Common myeloid progenitor, CD34-positive (primary cell): ENCODE measurements around the gene PPP4R1.

Experiments
- CTCF ChIA-PET: fragments of 350-600 bp; sonication (Branson Sonifier 250); formaldehyde crosslinking; loops from one replicate; lab custom pipeline; 2021; ENCODE audit warnings: antibody characterized with exemption; lab: Charles Lee
- POLR2A ChIA-PET: fragments of 350-600 bp; sonication (Branson Sonifier 250); formaldehyde crosslinking; loops from one replicate; lab custom pipeline; 2021; ENCODE audit warnings: antibody characterized with exemption; lab: Charles Lee
- DNase-seq, 3 donors: peaks; one replicate each; pipeline versions ENCODE4 v3.0.0 to v3.0.0-alpha.2; 2013
- H3K27ac ChIP-seq, 2 experiments: 1 replicate in 1 of 2; 2 replicates in 1 of 2; pipeline ENCODE4 v1.7.0; 2013; ENCODE audit warnings: inconsistent platforms in 2 of 2, low read length in 2 of 2, mild to moderate bottlenecking in 2 of 2, low read depth in 1 of 2, moderate library complexity in 1 of 2; ENCODE audit not compliant: severe bottlenecking in 2 of 2, insufficient read depth in 1 of 2, poor library complexity in 1 of 2
- H3K27me3 ChIP-seq, 5 experiments: replicated peaks in 2 of 5; 1 replicate in 3 of 5; 2 replicates in 2 of 5; pipeline versions ENCODE4 v1.6.1 to v1.7.0; 2013; ENCODE audit warnings: low read length in 4 of 5, mild to moderate bottlenecking in 2 of 5, moderate library complexity in 2 of 5, inconsistent platforms in 1 of 5; ENCODE audit not compliant: insufficient read depth in 5 of 5, control insufficient read depth in 4 of 5
- H3K36me3 ChIP-seq, 4 experiments: 1 replicate in 2 of 4; 2 replicates in 2 of 4; pipeline versions ENCODE4 v1.6.1 to v1.7.0; 2013; ENCODE audit warnings: low read length in 3 of 4, control low read depth in 1 of 4, mild to moderate bottlenecking in 1 of 4; ENCODE audit not compliant: control insufficient read depth in 4 of 4, insufficient read depth in 4 of 4
- H3K4me1 ChIP-seq, 4 experiments: 1 replicate in 3 of 4; 2 replicates in 1 of 4; pipeline versions ENCODE4 v1.6.1 to v1.7.1; 2013; ENCODE audit warnings: low read length in 3 of 4, mild to moderate bottlenecking in 3 of 4, control low read depth in 1 of 4, inconsistent platforms in 1 of 4, moderate library complexity in 1 of 4; ENCODE audit not compliant: control insufficient read depth in 4 of 4, insufficient read depth in 4 of 4; ENCODE audit errors: control extremely low read depth in 1 of 4
- H3K4me3 ChIP-seq, 7 experiments: 1 replicate in 4 of 7; 2 replicates in 3 of 7; pipeline versions ENCODE4 v1.5.1 to v1.7.0; 2013; ENCODE audit warnings: mild to moderate bottlenecking in 7 of 7, low read length in 6 of 7, moderate library complexity in 6 of 7, inconsistent platforms in 2 of 7, low read depth in 2 of 7, control low read depth in 1 of 7; ENCODE audit not compliant: insufficient read depth in 4 of 7, control insufficient read depth in 1 of 7; ENCODE audit errors: extremely low read depth in 1 of 7
- H3K9me3 ChIP-seq, 5 experiments: 1 replicate in 4 of 5; 2 replicates in 1 of 5; pipeline versions ENCODE4 v1.6.1 to v1.7.1; 2013; ENCODE audit warnings: low read length in 4 of 5, mild to moderate bottlenecking in 2 of 5, inconsistent platforms in 1 of 5, low read depth in 1 of 5, moderate library complexity in 1 of 5; ENCODE audit not compliant: control insufficient read depth in 4 of 5, insufficient read depth in 2 of 5; ENCODE audit errors: control extremely low read depth in 1 of 5
- WGBS: methylation state at CpG from one replicate; pipeline ENCODE4 v1.1.5; 2013; ENCODE audit not compliant: insufficient coverage; 5-methylcytosine and 5-hydroxymethylcytosine counted together

PPP4R1 gene

DNA sequence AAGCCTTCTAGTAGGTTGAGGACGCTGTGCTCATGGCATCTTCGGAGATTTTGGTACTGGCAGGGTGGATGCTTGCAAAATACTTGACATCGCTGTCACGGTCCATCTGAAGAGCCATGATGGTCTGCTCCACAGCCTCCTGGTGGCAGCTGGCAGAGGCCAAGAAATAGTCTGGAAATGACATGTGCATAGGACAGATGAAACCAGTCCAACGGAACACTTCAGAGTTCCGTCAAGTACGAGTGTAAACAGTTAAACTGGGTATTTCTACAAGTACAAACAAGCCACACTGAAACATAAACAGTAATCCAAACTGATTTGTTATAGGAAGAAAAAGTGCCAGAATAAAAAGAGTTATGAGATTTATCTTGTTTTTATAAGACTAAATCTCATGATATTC is 66.6 kb downstream of the PPP4R1 start:
- WGBS = 98% methylated on average over 4 of the region's 7 CpGs
- no peaks in the 10 kb centered on the region for H3K4me1 ChIP-seq
- no peaks in the 10 kb centered on the region for H3K27me3 ChIP-seq
- no peak overlapping the region for H3K4me3 ChIP-seq
- CTCF ChIA-PET = no interaction called here
- DNase-seq = no peak
- POLR2A ChIA-PET = no interaction called here
- peaks cover 0 to 4% (median 2%) of the 10 kb centered on the region in 5 experiments for H3K9me3 ChIP-seq
- no peak overlapping the region for H3K27ac ChIP-seq
- peaks cover 32 to 66% (median 51%) of the 10 kb centered on the region in 4 experiments for H3K36me3 ChIP-seq

DNA sequence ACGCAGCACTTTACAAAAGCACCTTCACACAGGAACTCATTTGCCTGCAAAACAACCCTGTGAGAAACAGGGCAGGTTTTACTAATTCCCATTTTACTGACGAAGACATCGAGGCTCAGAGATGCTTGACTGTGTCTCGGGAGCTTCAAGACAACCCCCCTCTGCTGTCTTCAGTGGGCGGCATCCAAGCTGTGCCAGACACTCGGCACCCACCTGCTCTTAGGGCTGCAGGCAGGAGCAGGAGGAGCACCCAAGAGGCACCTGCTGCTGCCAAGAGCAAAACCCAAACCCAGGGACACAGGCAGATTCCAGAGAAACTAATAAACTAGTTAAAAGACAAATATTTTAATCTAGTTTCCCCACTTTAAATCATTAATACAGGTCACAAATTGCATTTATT is 67.9 kb downstream of the PPP4R1 start:
- Histone ChIP-seq H3K27me3 (no peaks in the 10 kb centered on the region), H3K4me3 (no peak overlapping the region), H3K27ac (no peak overlapping the region), H3K36me3 (peaks cover 28 to 53% (median 42%) of the 10 kb centered on the region in 4 experiments), H3K9me3 (no peaks in the 10 kb centered on the region), H3K4me1 (no peaks in the 10 kb centered on the region)
- DNase-seq = no peak
- 97% methylated on average over 4 of the region's 6 CpGs for WGBS
- ChIA-PET POLR2A (no interaction called here), CTCF (no interaction called here)

DNA sequence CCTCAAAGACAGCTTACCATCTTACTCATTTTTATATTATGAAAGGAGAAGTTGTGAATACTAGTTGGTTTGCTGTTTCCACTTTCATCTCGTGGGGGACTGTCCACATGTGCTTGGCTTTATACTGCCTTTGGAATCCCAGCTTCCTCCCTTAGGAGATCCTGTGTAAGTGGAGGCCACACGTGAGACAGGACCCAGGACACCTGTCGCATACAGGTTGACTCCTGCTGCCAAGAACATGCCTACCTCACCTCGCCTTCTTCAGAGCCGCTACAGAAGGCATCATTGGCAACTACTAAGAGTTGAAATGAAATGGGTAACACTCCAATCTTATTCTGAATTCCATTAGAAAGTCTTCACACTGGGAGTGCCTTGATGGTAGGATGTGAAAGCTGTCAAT is 69.3 kb downstream of the PPP4R1 start:
- DNase-seq = no peak
- no peak overlapping the region for H3K4me3 ChIP-seq
- POLR2A ChIA-PET = no interaction called here
- H3K9me3 ChIP-seq = no peaks in the 10 kb centered on the region
- H3K27me3 ChIP-seq = no peaks in the 10 kb centered on the region
- H3K4me1 ChIP-seq = no peaks in the 10 kb centered on the region
- WGBS = 77% methylated on average over 4 of the region's 5 CpGs
- CTCF ChIA-PET = interaction anchor here (1.4 kb wide), 1 partner anchor 67 kb away, joined by 3 read pairs; no protein-coding TSS in a partner anchor
- H3K36me3 ChIP-seq = peaks cover 24 to 45% (median 36%) of the 10 kb centered on the region in 4 experiments
- no peak overlapping the region for H3K27ac ChIP-seq

DNA sequence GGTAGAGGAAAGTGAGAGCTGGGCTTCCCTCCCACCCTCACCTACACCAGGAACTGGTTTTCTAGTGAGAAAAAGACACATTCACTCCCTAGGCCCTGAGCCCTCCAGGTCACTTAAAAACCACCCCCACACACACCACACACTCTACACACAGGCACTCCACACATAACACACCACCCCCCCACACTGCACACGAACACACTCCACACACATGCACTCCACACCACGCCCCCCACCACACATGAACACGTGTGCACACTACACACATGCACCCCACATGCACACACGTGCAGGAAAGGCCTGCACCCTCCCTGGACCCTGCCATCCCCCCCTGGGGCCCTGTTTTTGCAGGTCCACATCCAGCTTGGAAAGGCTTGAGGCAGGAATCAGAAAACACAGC is 71.4 kb downstream of the PPP4R1 start:
- H3K9me3 ChIP-seq = no peaks in the 10 kb centered on the region
- H3K27me3 ChIP-seq = no peaks in the 10 kb centered on the region
- DNase-seq = no peak
- no peak overlapping the region for H3K27ac ChIP-seq
- 86% methylated on average over 2 of the region's 4 CpGs for WGBS
- H3K4me1 ChIP-seq = no peaks in the 10 kb centered on the region
- no peak overlapping the region for H3K4me3 ChIP-seq
- CTCF ChIA-PET = no interaction called here
- H3K36me3 ChIP-seq = peaks cover 16 to 47% (median 33%) of the 10 kb centered on the region in 4 experiments
- POLR2A ChIA-PET = no interaction called here

DNA sequence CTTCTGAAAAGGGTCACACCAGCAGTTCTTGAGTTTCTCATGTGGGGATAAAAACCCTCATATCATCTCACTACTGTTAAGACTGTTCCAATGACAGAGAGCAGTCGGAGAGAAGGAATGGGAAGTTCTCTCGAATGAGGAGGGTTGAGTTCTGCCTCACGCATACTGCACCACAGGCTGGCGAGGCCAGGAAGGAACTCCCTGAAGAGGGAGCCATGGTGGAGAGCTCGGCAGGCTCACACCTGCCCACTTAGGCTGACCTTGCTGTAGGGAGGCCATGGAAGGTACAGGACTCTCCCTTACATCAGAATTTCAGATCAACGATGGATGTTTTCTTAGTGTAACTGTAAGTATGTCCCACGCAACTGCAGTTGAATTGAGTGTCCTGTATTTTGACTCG is 74.4 kb downstream of the PPP4R1 start:
- POLR2A ChIA-PET = no interaction called here

DNA sequence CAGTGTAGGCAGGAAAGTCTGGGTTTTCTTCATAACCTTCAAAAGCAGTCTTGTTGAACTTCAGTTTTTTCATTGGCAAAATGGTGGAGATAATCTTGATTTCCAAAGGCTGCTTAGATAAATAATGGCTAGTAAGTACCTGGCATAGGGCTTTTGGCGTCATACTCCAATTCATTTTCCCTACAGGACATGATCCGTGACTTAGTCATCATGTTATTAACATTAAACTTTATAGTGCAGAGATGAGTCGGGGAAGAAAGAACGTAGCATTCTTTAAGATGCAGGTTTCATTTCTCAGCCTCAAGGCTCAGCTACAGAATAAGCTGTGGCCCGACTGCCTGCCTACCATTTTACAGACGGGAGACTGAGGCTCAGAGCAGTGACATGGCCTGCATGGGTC is 75.1 kb downstream of the PPP4R1 start:
- Histone ChIP-seq H3K4me1 (no peaks in the 10 kb centered on the region), H3K27me3 (no peaks in the 10 kb centered on the region), H3K4me3 (no peak overlapping the region), H3K9me3 (no peaks in the 10 kb centered on the region), H3K27ac (no peak overlapping the region), H3K36me3 (peaks cover 4 to 56% (median 34%) of the 10 kb centered on the region in 4 experiments)
- ChIA-PET CTCF (no interaction called here), POLR2A (no interaction called here)
- 100% methylated on average over 4 of the region's 6 CpGs for WGBS
- DNase-seq = no peak

More for the DNA sequence above, 74.4 kb downstream of the PPP4R1 start:
- H3K36me3 ChIP-seq = peaks cover 4 to 49% (median 30%) of the 10 kb centered on the region in 4 experiments
- H3K9me3 ChIP-seq = no peaks in the 10 kb centered on the region
- CTCF ChIA-PET = no interaction called here
- H3K4me1 ChIP-seq = no peaks in the 10 kb centered on the region
- 100% methylated on average over 6 of the region's 8 CpGs for WGBS
- no peak overlapping the region for H3K4me3 ChIP-seq
- H3K27me3 ChIP-seq = no peaks in the 10 kb centered on the region
- H3K27ac ChIP-seq = no peak overlapping the region
- DNase-seq = no peak

DNA sequence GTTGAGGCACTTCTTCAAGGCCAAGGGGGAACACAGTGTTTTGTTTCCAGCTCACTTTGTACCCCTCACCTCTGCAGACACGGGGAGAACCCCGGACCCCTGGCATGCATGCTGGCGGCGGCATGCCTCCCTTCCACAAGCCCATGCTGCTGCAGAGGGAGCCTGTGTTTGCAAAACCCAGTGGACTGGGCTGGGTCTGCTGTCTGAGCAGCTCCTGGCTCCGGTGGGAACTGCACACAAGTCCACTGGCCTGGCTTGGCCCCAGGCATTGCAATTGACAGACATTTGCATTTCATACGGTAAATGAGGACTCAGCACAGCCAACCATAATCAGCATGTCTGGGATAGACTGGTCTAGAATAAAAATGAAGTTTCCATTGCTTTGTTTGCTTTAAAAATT is 76.7 kb downstream of the PPP4R1 start:
- Histone ChIP-seq H3K4me3 (no peak overlapping the region), H3K27me3 (no peaks in the 10 kb centered on the region), H3K27ac (no peak overlapping the region), H3K9me3 (no peaks in the 10 kb centered on the region), H3K4me1 (no peaks in the 10 kb centered on the region), H3K36me3 (peaks cover 19 to 72% (median 48%) of the 10 kb centered on the region in 4 experiments)
- DNase-seq = no peak
- POLR2A ChIA-PET = no interaction called here
- 92% methylated on average over 5 of the region's 6 CpGs for WGBS
- CTCF ChIA-PET = interaction anchor here (1.0 to 1.1 kb wide), 2 partner anchors 9 to 30 kb away, joined by 3 read pairs; no protein-coding TSS in a partner anchor
